Activated CD4-positive, alpha-beta T cell treated with anti-CD3 and anti-CD28 coated beads for 24 hours (primary cell): Measurements from ENCODE around the gene MRM2.

Experiments
- DNase-seq, 2 donors: peaks; one replicate each; pipeline ENCODE4 v3.0.0-alpha.2; 2020; ENCODE audit warnings: low read depth in 2 of 2

MRM2 gene

GRCh38 chr7:2222516-2222915, 19.5 kb downstream of the MRM2 start:
- no peak for DNase-seq

- DNase-seq = no peak
Measured at GRCh38 chr7:2220954-2221353, 21.1 kb downstream of the MRM2 start.

GRCh38 chr7:2220506-2220905, 21.5 kb downstream of the MRM2 start:
- no peak for DNase-seq

GRCh38 chr7:2220030-2220429, 22.0 kb downstream of the MRM2 start:
- no peak for DNase-seq

- no peak for DNase-seq
Measured at GRCh38 chr7:2219606-2220005, 22.4 kb downstream of the MRM2 start.

GRCh38 chr7:2219136-2219535, 22.9 kb downstream of the MRM2 start:
- DNase-seq = no peak

GRCh38 chr7:2218444-2218785, 23.6 kb downstream of the MRM2 start:
- DNase-seq = no peak

GRCh38 chr7:2217716-2218443, 24.1 kb downstream of the MRM2 start:
- DNase-seq = no peak

GRCh38 chr7:2217206-2217605, 24.8 kb downstream of the MRM2 start:
- DNase-seq = no peak

- DNase-seq = no peak
Measured at GRCh38 chr7:2215851-2216250, 26.2 kb downstream of the MRM2 start.

GRCh38 chr7:2214636-2215035, 27.4 kb downstream of the MRM2 start:
- DNase-seq = no peak

- no peak for DNase-seq
Measured at GRCh38 chr7:2213551-2214215, 28.3 kb downstream of the MRM2 start.

GRCh38 chr7:2212906-2213305, 29.1 kb downstream of the MRM2 start:
- no peak for DNase-seq

- DNase-seq = no peak
Measured at GRCh38 chr7:2211926-2212325, 30.1 kb downstream of the MRM2 start.

- no peak for DNase-seq
Measured at GRCh38 chr7:2211259-2211880, 30.6 kb downstream of the MRM2 start.

- no peak for DNase-seq
Measured at GRCh38 chr7:2210551-2211258, 31.3 kb downstream of the MRM2 start.

- no peak for DNase-seq
Measured at GRCh38 chr7:2209961-2210323, 32.1 kb downstream of the MRM2 start.

- DNase-seq = peak; percentile 15 to 23
Measured at GRCh38 chr7:2209146-2209960, 32.7 kb downstream of the MRM2 start.

GRCh38 chr7:2208712-2209111, 33.3 kb downstream of the MRM2 start:
- no peak for DNase-seq

GRCh38 chr7:2205036-2205780, 36.8 kb downstream of the MRM2 start:
- DNase-seq = no peak

GRCh38 chr7:2204446-2204845, 37.6 kb downstream of the MRM2 start:
- no peak for DNase-seq
